BJ (cell line): ENCODE data around the gene CFAP74. TPM values are rescaled to one million over a fixed set of nuclear protein-coding genes. Genes with fewer than 3 reads are reported as not detected.

Experiments used
- CTCF ChIA-PET: fragments of 350-600 bp; formaldehyde crosslinking; extraction: SDS; loops from one replicate; lab custom pipeline; 2021; ENCODE audit warnings: antibody characterized with exemption, inconsistent platforms; lab: Yijun Ruan, JAX
- POLR2A ChIA-PET: fragments of 300-600 bp; sonication (Branson Sonifier 250); formaldehyde crosslinking; extraction: SDS; loops from one replicate; lab custom pipeline; 2021; ENCODE audit warnings: antibody characterized with exemption; lab: Charles Lee
- DNase-seq: peaks from one replicate; pipeline ENCODE4 v3.0.0-alpha.2; 2011; ENCODE audit warnings: low read depth
- H3K27me3 ChIP-seq: 2 replicates; pipeline ENCODE4 v1.6.0; 2011; ENCODE audit warnings: low read length; ENCODE audit not compliant: control insufficient read depth, insufficient read depth
- H3K36me3 ChIP-seq: 2 replicates; pipeline ENCODE4 v1.5.1; 2011; ENCODE audit warnings: low read length; ENCODE audit not compliant: control insufficient read depth, insufficient read depth
- H3K4me3 ChIP-seq: 2 replicates; pipeline ENCODE4 v1.5.1; 2011; ENCODE audit warnings: low read depth, mild to moderate bottlenecking, control low read depth, low read length
- polyA plus RNA-seq: library from polyadenylated mRNA; depleted of rRNA; stranded (reverse); fragments of >200 nt; gene quantifications from 2 replicates; pipeline ENCODE4 v1.2.3, GENCODE V29; 2011
- TF ChIP-seq, protein P1 (sequence below): IDR thresholded peaks from 2 replicates; pipeline ENCODE4 v1.5.1; 2011; ENCODE audit warnings: low read depth, mild to moderate bottlenecking, control low read depth, inconsistent platforms, low read length, moderate library complexity; ENCODE audit not compliant: insufficient read depth

The CFAP74 gene
- polyA plus RNA-seq, 1 experiment, result not detected

DNA sequence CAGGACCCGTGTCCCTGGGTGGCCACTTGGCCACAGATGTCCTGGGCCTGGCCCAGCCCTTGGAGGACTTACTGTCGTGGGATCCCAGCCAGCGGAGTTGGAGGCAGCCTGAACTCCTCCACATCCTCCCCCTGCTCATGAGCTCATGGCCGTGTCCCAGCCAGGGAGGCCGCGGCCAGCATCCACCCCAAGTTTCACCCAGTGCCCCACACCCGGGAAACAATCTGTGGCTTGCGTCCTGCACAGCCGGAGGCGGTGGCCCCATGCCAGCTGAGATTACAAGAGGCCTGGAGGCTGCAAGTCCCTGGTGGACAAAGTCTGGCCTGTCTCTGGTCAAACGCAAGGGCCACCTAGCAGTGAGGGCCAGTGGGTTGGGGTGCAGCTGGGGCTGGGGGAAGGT is 57.0 kb downstream of the CFAP74 start:
- H3K27me3 ChIP-seq, result peaks cover 5% of the 10 kb centered on the region

DNA sequence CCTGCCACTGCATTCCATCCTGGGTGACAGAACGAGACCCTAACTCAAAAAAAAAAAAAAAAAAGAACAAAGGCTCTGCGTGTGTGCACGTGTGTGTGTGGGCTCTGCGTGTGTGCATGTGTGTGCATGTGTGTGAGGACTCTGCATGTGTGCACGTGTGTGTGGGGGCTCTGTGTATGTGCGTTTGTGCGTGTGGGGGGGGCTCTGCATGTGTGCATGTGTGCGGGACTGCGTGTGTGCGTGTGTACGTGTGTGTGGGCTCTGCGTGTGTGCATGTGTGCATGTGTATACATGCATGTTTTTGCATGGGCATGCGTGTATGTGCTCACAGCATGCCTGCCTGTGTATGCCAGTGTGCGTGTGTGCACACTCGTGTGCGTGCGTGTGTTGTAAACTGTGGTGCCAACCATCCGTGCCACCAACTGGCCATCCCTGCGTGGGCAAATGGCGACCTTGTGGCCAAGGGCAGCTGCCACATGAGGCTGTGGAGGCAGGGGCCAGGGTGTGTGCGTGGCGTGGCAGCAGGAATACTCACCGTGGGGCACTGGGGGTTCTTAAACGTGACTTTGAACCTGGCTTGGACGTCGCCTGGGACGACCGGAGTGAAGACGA is 57.7 kb downstream of the CFAP74 start:
- POLR2A ChIA-PET, result no interaction called here
- TF ChIP-seq, protein P1, sequence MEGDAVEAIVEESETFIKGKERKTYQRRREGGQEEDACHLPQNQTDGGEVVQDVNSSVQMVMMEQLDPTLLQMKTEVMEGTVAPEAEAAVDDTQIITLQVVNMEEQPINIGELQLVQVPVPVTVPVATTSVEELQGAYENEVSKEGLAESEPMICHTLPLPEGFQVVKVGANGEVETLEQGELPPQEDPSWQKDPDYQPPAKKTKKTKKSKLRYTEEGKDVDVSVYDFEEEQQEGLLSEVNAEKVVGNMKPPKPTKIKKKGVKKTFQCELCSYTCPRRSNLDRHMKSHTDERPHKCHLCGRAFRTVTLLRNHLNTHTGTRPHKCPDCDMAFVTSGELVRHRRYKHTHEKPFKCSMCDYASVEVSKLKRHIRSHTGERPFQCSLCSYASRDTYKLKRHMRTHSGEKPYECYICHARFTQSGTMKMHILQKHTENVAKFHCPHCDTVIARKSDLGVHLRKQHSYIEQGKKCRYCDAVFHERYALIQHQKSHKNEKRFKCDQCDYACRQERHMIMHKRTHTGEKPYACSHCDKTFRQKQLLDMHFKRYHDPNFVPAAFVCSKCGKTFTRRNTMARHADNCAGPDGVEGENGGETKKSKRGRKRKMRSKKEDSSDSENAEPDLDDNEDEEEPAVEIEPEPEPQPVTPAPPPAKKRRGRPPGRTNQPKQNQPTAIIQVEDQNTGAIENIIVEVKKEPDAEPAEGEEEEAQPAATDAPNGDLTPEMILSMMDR, result no peak
- CTCF ChIA-PET, result interaction anchor here (0.7 to 3.6 kb wide), 4 partner anchors 15 to 194 kb away, joined by 3 to 50 read pairs (median 10); no protein-coding TSS in a partner anchor
- Histone ChIP-seq H3K4me3 (no peak overlapping the region), H3K36me3 (no peaks in the 10 kb centered on the region), H3K27me3 (peaks cover 3% of the 10 kb centered on the region)
- no peak for DNase-seq

More for the DNA sequence above, 57.0 kb downstream of the CFAP74 start:
- Histone ChIP-seq H3K4me3 (no peak overlapping the region), H3K36me3 (no peaks in the 10 kb centered on the region)
- TF ChIP-seq, protein P1, result no peak
- ChIA-PET CTCF (interaction anchor here (0.7 to 2.9 kb wide), 5 partner anchors 14 to 194 kb away, joined by 3 to 16 read pairs (median 4); no protein-coding TSS in a partner anchor), POLR2A (no interaction called here)
- DNase-seq, result no peak

DNA sequence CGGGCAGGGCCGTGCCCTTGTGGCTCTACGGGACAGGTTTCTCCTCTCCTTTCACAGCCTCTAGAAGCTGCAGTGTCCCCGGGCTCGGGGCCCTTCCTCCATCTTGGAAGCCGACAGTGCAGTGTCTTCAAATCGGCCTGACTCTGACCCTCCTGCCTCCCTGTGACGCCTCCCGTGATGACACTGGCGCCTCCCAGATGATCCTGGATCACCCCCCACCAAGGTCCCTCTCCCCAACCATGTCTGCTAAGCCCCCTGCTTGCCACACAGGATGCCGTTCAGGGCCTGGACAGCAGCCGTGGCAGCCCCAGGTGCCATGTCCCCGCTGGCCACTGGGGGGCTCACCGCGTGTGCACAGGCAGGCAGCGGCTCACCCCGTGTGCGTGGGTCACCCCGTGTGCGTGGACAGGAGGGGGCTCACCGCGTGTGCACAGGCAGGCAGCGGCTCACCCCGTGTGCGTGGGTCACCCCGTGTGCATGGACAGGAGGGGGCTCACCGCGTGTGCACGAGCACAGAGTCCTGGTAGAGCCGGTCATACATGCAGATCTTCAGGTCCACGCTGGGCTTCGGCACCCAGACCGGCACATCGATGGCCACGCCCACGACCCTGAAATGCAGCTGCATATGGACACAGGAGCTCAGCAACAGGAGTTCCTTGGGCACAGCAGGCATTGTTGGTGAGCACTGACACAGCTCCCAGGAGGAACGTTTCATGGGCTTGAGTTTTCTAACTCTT is 59.6 kb downstream of the CFAP74 start:
- ChIA-PET CTCF (interaction anchor here (0.6 to 3.6 kb wide), 16 partner anchors 8 to 246 kb away, joined by 3 to 50 read pairs (median 4); no protein-coding TSS in a partner anchor), POLR2A (no interaction called here)
- Histone ChIP-seq H3K27me3 (peaks cover 3% of the 10 kb centered on the region; the same call in 1 of the 2 replicates), H3K4me3 (no peak overlapping the region), H3K36me3 (no peaks in the 10 kb centered on the region)
- DNase-seq, result no peak
- TF ChIP-seq, protein P1, result peak; percentile 88

DNA sequence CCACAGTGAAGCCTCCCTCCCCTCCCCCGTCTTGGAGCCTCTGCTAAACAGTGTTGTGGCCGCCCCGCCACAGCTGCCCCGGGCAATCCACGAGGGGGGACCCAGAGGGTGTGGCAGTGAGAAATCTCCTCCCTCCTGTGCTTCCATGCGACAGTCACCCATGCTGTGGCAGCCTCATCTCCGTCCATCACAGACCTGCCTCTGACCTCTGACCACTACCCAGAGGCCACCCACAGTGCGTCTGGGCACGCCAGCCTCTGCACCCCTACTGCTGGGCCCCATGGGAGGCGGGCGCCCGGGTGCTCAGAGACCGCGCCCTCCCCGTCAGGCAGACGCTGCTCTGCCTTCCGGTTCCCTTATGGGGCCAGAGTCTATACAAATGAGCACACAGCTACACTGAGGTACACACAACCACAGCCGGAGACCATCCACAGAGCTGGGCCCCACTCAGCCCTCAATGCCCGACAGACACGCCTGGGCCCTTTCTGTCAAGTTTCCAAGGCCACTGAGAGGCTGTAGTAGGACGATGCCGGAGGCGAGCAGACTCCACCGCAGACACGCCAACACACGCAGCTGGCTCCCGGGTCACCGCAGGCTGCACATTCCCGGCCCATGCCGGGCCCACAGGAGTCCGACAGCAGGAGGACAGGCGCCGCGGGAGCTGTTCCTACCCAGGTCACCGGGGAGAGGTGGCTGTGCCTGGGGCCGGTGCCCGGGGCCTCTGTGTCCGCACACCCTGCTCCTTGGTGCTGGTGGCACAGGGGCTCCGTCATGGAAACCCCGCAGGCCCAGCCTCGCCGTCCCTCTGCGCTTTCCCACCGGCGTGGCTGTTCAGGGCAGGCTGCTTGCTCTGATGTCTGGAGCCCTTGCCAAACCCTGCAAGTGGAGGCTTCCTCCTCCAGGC is 60.6 kb downstream of the CFAP74 start:
- POLR2A ChIA-PET, result no interaction called here
- TF ChIP-seq, protein P1, result no peak

More for the DNA sequence above, 60.6 kb downstream of the CFAP74 start:
- CTCF ChIA-PET, result interaction anchor here (0.6 to 3.6 kb wide), 7 partner anchors 7 to 221 kb away, joined by 3 to 50 read pairs (median 8); no protein-coding TSS in a partner anchor
- H3K4me3 ChIP-seq, result no peak overlapping the region
- no peaks in the 10 kb centered on the region for H3K36me3 ChIP-seq
- H3K27me3 ChIP-seq, result peaks cover 3% of the 10 kb centered on the region; the same call in 1 of the 2 replicates
- DNase-seq, result no peak
